Esophagus muscularis mucosa (tissue), 4 donors: ENCODE measurements around the gene CDK19. TPM values are rescaled to one million over a fixed set of nuclear protein-coding genes. Genes with fewer than 3 reads are reported as not detected.
"Not testable (repeated sequence)": the region's sequence is repeated elsewhere in the genome, so short reads cannot be mapped to it uniquely, and the experiment has no call there.

Experiments used
- DNase-seq: peaks from one replicate; pipeline ENCODE4 v3.0.0-alpha.2; 2017; ENCODE audit errors: extremely low spot score
- H3K27ac ChIP-seq, 4 donors: fragments of 200-600 bp; sonication (generic); replicated peaks in 1 of 4; 1 replicate in 3 of 4; 2 replicates in 1 of 4; pipeline ENCODE4 v1.5.1; 2016 to 2019; ENCODE audit warnings: mild to moderate bottlenecking in 1 of 4
- H3K27me3 ChIP-seq, 4 donors: fragments of 200-600 bp; sonication (generic); one replicate each; pipeline versions ENCODE4 v1.5.1 to v1.6.0; 2016 to 2019
- H3K36me3 ChIP-seq, 4 donors: fragments of 200-600 bp; sonication (generic); one replicate each; pipeline ENCODE4 v1.5.1; 2016 to 2019
- H3K4me1 ChIP-seq, 4 donors: fragments of 200-600 bp; sonication (generic); one replicate each; pipeline ENCODE4 v1.5.1; 2016 to 2019
- H3K4me3 ChIP-seq, 4 donors: fragments of 200-600 bp; sonication (generic); 1 replicate in 2 of 4; 2 replicates in 2 of 4; pipeline ENCODE4 v1.5.1; 2016 to 2019; ENCODE audit warnings: mild to moderate bottlenecking in 4 of 4, moderate library complexity in 1 of 4
- H3K9me3 ChIP-seq, 4 donors: fragments of 200-600 bp; sonication (generic); 1 replicate in 3 of 4; 2 replicates in 1 of 4; pipeline ENCODE4 v1.5.1; 2016 to 2019
- CTCF ChIP-seq, 3 experiments: fragments of 200-600 bp in 2 of 3; fragments of 450-650 bp in 1 of 3; sonication (generic) in 2 of 3; IDR thresholded peaks; one replicate each; pipeline ENCODE4 v1.5.1; 2017 to 2019; ENCODE audit warnings: antibody characterized with exemption in 3 of 3, mild to moderate bottlenecking in 2 of 3, moderate library complexity in 1 of 3
- EP300 ChIP-seq: sonication (generic); formaldehyde crosslinking; IDR thresholded peaks from one replicate; pipeline ENCODE4 v1.6.1; 2017; ENCODE audit warnings: antibody characterized with exemption
- POLR2A ChIP-seq: fragments of 450-650 bp; IDR thresholded peaks from one replicate; pipeline ENCODE4 v1.6.1; 2017; ENCODE audit warnings: antibody characterized with exemption, moderate library complexity, mild to moderate bottlenecking, low read depth
- POLR2AphosphoS5 ChIP-seq, 2 donors: sonication (generic); formaldehyde crosslinking; IDR thresholded peaks; one replicate each; pipeline ENCODE4 v1.6.1; 2017; ENCODE audit warnings: antibody characterized with exemption in 2 of 2
- WGBS: methylation state at CpG from one replicate; pipeline ENCODE4 v1.1.5; 2018; 5-methylcytosine and 5-hydroxymethylcytosine counted together
- intact Hi-C: fragments of 100-400 bp; cut with DNase I; formaldehyde crosslinking; loops from one replicate; pipeline ENCODE4 v1.15.1; 2023
- total RNA-seq, 4 donors: library from RNA; depleted of rRNA; stranded (reverse); fragments of >200 nt; gene quantifications; one replicate each; pipeline versions ENCODE4 v1.1.0 to v1.2.1, GENCODE V29; 2016

Gene CDK19
- total RNA-seq, 4 donors from 2014 or later: 12.0 to 15.0 (median 13.6) TPM

- Histone ChIP-seq H3K4me1 (no peaks in the 10 kb centered on the region), H3K27me3 (no peaks in the 10 kb centered on the region), H3K36me3 (peaks cover 0 to 11% (median 0%) of the 10 kb centered on the region in 4 donors), H3K9me3 (peaks cover 0 to 4% (median 0%) of the 10 kb centered on the region in 4 donors), H3K27ac (no peak overlapping the region), H3K4me3 (no peak overlapping the region)
- WGBS: 90% methylated on average over 2 of the region's 2 CpGs
- DNase-seq: no peak
- intact Hi-C loops: no loop called here
- TF ChIP-seq POLR2AphosphoS5 (IDR thresholded peaks at IDR 0.05): no peak
- no peak for TF ChIP-seq EP300
- no peak for TF ChIP-seq CTCF (IDR thresholded peaks at IDR 0.05)
- no peak for TF ChIP-seq POLR2A
Measured at GRCh38 chr6:110769923-110770322, 45.3 kb downstream of the CDK19 start.

GRCh38 chr6:110768057-110768456, 47.2 kb downstream of the CDK19 start:
- peaks cover 0 to 4% (median 0%) of the 10 kb centered on the region in 4 donors for H3K9me3 ChIP-seq
- DNase-seq: no peak
- no peaks in the 10 kb centered on the region for H3K4me1 ChIP-seq
- whole genome bisulfite sequencing: 100% methylated on average over 1 of the region's 1 CpG
- peaks cover 0 to 11% (median 0%) of the 10 kb centered on the region in 4 donors for H3K36me3 ChIP-seq
- no peak for TF ChIP-seq EP300
- no peak for TF ChIP-seq POLR2AphosphoS5 (IDR thresholded peaks at IDR 0.05)
- TF ChIP-seq POLR2A: no peak
- TF ChIP-seq CTCF (IDR thresholded peaks at IDR 0.05): no peak
- no peak overlapping the region for H3K27ac ChIP-seq
- no peak overlapping the region for H3K4me3 ChIP-seq
- no peaks in the 10 kb centered on the region for H3K27me3 ChIP-seq
- intact Hi-C loops: no loop called here

- TF ChIP-seq POLR2AphosphoS5 (IDR thresholded peaks at IDR 0.05) (no peak), POLR2A (no peak), CTCF (IDR thresholded peaks at IDR 0.05) (no peak), EP300 (no peak)
- Histone ChIP-seq H3K36me3 (peaks cover 0 to 3% (median 0%) of the 10 kb centered on the region in 4 donors), H3K4me3 (no peak overlapping the region), H3K9me3 (no peaks in the 10 kb centered on the region), H3K27ac (no peak overlapping the region), H3K27me3 (no peaks in the 10 kb centered on the region), H3K4me1 (no peaks in the 10 kb centered on the region)
- no peak for DNase-seq
- intact Hi-C loops: no loop called here
- WGBS: 89% methylated on average over 3 of the region's 3 CpGs
Measured at GRCh38 chr6:110761371-110761770, 53.9 kb downstream of the CDK19 start.

GRCh38 chr6:110760589-110760988, 54.7 kb downstream of the CDK19 start:
- Histone ChIP-seq H3K27me3 (no peaks in the 10 kb centered on the region), H3K9me3 (no peaks in the 10 kb centered on the region), H3K27ac (no peak overlapping the region), H3K4me1 (no peaks in the 10 kb centered on the region), H3K4me3 (no peak overlapping the region), H3K36me3 (peaks cover 0 to 3% (median 0%) of the 10 kb centered on the region in 4 donors)
- 97% methylated on average over 8 of the region's 8 CpGs for WGBS
- DNase-seq: no peak
- intact Hi-C loops: no loop called here
- no peak for TF ChIP-seq CTCF (IDR thresholded peaks at IDR 0.05)
- TF ChIP-seq POLR2AphosphoS5 (IDR thresholded peaks at IDR 0.05): no peak
- no peak for TF ChIP-seq POLR2A
- TF ChIP-seq EP300: no peak

- H3K9me3 ChIP-seq, H3K27ac ChIP-seq, H3K27me3 ChIP-seq, DNase-seq, H3K36me3 ChIP-seq, intact Hi-C loops, H3K4me3 ChIP-seq, H3K4me1 ChIP-seq: not testable (repeated sequence)
- 90% methylated on average over 5 of the region's 5 CpGs for WGBS
Measured at GRCh38 chr6:110760098-110760497, 55.2 kb downstream of the CDK19 start.
